ENCODE measurements around the gene RGS14.
"Not testable (repeated sequence)": the region's sequence is repeated elsewhere in the genome, so short reads cannot be mapped to it uniquely, and the experiment has no call there.

Gene RGS14

DNA sequence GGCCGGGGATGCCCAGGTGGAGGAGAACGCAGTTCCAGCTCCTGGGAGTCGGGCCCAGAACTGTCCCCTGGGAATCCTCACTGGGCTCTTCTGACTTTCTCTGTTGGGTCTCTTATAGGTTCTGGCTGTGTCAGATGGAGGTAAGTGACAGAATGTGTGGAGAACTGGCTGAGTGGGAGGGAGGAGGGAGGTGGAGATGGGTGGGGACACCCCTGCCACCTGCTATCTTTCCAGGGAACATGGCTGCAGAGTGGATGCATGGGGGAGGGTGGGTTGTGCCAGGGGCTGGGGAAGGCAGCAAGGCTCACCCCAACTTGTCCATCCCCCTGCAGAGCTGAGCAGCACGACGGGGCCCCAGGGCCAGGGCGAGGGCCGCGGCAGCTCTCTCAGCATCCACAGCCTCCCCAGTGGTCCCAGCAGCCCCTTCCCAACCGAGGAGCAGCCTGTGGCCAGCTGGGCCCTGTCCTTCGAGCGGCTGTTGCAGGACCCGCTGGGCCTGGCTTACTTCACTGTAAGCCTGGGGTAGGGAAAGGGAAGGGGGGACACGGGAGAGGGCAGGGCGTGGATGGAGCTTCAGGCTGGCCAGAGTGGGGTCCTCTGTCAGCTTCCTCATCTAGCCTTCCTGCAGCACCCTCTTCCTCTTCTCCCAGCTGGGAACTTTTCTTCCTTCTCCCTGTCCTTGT, 8.3 kb downstream of the RGS14 start:
- DNase-seq: no peak

DNA sequence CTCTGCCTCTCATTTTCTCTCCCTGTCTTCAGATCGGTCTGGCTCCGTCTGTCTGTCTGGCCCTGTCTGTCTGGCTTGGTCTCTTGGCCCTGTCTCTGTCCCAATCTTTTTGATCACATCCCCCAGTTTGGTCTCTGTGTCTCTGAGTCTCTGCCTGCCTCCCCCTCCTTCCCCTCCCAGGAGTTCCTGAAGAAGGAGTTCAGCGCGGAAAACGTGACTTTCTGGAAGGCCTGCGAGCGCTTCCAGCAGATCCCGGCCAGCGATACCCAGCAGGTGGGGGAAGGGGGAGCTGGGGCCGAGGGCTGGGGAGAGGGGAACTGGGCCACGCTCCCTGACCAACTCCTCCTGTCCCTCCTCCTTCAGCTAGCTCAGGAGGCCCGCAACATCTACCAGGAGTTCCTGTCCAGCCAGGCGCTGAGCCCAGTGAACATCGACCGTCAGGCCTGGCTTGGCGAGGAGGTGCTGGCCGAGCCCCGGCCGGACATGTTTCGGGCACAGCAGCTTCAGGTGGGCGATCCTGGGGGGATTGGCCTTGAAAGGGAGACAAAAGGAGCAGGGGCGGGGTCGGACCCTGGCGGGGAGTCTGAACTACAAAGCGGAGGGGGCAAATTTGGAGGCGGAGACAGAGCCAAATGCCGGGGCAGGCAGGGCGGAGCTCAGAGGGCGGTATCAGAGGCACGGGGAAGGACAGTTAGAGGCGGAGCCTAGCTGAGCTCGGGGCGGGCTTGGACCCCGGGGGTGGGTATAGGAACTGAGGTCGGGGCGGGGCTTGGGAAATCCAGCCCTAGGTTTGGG, 9.0 kb downstream of the RGS14 start:
- DNase-seq: no peak

GRCh38 chr5:177367323-177367848, 9.7 kb downstream of the RGS14 start:
- no peak for DNase-seq

- DNase-seq: no peak
Measured at GRCh38 chr5:177367981-177368868, 10.5 kb downstream of the RGS14 start.

GRCh38 chr5:177368869-177369644, 11.3 kb downstream of the RGS14 start:
- no peak for DNase-seq

DNA sequence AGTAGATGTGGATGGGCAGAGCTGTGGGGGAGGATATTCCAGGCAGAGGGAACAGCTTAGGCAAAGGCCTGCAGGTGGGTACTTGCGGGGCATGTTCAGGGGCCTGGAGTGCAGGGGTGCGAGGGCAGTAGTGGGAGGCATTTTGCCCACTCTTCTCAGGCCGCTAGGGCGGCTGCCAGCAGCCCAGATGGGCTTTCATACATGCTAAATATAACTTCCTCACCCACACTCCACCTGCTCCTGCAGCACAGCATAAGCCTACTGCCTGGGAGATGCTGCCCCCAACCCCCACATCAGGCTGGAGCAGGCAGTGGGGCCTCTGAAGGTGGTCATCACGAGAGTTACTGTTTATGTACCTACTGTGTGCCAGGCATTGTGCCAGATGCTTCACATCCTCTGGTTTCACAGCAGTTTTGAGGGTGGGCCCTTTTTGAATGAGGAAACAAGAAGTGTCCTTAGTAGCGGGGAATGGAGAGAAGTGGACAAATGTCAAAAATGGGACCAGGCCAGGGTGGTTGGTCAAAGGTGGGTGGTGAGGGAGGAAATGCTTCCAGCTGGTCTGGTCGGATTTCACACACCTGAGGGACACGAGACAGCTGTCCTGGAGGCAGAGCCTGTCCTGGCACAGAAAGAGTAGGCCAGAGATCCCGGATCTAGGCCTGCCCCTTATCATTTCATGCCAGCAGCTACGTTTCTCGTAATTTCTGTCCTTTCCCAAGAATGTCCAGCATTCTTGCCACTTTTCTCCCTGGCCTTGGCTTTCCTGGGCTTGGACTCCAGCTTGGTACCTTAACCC, 12.1 kb downstream of the RGS14 start:
- DNase-seq: no peak

GRCh38 chr5:177370488-177371119, 12.9 kb downstream of the RGS14 start:
- peak in 3 of 5 experiments; percentile 32 to 78 (median 66) for DNase-seq

- no peak for DNase-seq
Measured at GRCh38 chr5:177371120-177372033, 13.7 kb downstream of the RGS14 start.

DNA sequence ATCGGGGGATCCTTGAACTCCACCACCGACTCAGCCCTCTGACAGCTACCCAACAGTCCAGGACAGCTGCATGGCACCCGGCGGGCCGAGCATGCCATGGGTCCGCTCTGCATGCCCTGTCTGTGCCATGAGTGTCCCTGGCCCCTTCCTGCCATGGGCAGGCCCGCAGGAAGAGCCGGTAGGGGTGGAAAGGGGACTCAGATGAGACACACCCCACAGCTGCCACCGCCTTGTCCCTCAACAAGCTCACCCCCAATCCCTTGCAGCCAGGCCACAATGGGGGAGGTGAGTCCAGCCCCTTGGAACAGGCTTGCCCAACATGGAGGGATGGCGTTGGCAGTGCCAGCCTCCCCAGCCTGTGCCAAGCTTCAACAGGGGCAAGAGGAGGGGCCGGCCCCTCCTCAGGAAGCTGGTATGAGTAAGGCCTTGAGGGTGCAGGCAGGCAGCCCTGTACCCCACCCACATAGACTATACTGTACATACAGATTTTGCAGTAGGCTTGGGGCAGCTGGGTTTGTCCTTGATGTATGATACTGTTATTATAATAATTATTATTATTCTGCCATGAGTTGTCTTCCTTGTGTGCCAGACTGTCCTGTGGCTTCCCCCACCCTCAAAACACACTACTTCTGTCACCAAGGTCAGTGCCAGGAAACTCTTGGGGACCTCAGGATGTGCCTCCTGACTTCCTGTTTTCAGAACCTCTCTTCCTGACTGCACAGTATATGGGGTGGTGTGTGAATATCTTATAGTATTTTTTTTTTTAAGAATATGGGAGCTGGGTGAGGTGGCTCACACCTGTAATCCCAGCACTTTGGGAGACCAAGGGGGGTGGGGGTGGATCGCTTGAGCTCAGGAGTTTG, 14.5 kb downstream of the RGS14 start:
- peak in 2 of 5 experiments; percentile 22 to 82 for DNase-seq

GRCh38 chr5:177372910-177373309, 15.2 kb downstream of the RGS14 start:
- peak in 1 of 5 experiments; percentile 66 for DNase-seq

- DNase-seq: no peak
Measured at GRCh38 chr5:177373806-177374205, 16.1 kb downstream of the RGS14 start.

DNA sequence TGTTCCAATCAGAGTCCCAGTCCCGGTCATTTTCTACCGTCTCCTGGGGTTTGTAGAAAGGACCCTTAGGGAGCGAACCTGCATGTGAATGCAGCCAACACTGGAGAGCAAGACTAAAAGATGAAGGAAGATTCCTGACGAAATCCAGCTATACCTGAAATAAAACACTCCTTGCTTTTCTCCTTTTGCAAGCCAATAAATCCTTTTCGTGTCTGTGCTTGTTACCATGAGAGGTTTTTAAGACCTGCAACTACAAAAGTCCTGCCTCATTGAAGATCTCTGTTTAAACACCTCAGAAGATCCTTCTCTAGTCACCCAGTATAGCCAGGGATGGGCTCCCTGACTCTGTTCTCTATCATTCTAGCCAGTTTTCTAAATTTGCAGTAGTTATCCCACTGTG, 16.5 kb downstream of the RGS14 start:
- no peak for DNase-seq

DNA sequence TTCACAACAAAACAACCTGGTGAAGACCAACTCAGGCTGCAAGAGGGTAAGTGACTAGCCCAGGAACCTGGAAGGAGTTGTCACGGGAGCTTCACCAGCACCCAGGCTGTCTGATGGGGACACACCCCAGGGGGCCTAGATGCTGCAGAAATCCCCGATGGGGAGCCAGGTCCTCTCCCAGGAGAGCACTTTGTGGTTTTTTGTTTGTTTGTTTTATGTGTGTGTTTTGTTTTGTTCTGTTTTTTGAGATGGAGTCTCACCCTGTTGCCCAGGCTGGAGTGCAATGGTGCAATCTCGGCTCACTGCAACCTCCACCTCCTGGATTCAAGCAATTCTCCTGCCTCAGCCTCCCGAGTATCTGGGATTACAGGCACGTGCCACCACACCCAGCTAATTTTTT, 17.8 kb downstream of the RGS14 start:
- DNase-seq: not testable (repeated sequence)

GRCh38 chr5:177376107-177376506, 18.4 kb downstream of the RGS14 start:
- DNase-seq: no peak

GRCh38 chr5:177377851-177378776, 20.4 kb downstream of the RGS14 start:
- DNase-seq: no peak

GRCh38 chr5:177378884-177379883, 21.5 kb downstream of the RGS14 start:
- DNase-seq: peak in 1 of 5 experiments; percentile 60
